ENCODE measurements around the gene PPP3CA.

DNA sequence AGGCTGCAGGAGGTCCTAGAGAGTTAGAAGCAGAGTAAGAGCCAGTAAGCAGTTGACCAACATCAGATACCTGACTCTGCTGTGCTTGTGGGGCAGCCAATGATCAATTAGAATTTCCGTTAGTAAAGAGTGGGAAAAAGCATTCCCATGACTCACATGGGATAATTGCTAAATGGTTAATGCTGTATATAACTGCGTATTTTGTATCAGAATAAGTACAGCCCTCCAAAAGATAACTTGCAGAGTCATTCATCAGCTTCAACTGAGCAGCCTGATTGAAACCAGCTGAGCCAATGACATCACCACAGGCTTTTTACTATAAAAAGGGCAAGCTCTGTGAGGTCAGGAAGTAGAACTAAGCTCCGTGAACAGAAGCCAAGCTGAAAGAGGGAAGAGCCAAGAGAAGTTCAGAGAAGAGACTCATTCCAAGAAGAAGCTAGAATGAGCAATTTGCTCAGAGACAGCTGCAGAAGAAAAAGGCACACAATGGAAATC lies 67.9 kb downstream of the PPP3CA start:
- TF ChIP-seq, protein P1, sequence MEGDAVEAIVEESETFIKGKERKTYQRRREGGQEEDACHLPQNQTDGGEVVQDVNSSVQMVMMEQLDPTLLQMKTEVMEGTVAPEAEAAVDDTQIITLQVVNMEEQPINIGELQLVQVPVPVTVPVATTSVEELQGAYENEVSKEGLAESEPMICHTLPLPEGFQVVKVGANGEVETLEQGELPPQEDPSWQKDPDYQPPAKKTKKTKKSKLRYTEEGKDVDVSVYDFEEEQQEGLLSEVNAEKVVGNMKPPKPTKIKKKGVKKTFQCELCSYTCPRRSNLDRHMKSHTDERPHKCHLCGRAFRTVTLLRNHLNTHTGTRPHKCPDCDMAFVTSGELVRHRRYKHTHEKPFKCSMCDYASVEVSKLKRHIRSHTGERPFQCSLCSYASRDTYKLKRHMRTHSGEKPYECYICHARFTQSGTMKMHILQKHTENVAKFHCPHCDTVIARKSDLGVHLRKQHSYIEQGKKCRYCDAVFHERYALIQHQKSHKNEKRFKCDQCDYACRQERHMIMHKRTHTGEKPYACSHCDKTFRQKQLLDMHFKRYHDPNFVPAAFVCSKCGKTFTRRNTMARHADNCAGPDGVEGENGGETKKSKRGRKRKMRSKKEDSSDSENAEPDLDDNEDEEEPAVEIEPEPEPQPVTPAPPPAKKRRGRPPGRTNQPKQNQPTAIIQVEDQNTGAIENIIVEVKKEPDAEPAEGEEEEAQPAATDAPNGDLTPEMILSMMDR (IDR thresholded peaks at IDR 0.05; ENCODE audit: low read length), result no peak
- no peak for TF ChIP-seq EZH2phosphoT487 (IDR thresholded peaks at IDR 0.05; ENCODE audit: low read length)

All from MM.1S (cell line).